ENCODE data around the gene OR10H4.
"Not testable (repeated sequence)": the region's sequence is repeated elsewhere in the genome, so short reads cannot be mapped to it uniquely, and the experiment has no call there.

The OR10H4 gene

GRCh38 chr19:15944401-15944800 is 4.4 kb upstream of the OR10H4 start:
- DNase-seq, result no peak

DNA sequence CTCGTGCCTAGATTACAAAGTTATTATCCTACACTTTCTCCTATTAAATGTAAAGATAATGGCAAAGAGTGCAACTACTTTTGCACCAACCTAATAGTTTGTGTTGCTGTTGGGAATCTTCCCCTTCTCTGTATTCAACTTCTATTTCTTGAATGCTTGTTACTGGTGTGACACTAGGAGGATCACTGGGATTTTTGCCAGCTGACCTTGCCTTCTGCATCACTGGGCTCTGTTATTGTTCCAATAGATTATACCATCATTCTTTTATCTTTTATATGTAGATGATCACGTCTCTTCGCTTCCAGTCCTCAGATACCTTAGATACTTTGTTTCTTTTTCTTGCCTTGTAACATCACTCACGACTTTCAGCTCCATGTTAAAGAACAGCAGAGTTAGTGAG is 3.5 kb upstream of the OR10H4 start:
- no peak for DNase-seq

- no peak for DNase-seq
Observed at GRCh38 chr19:15954820-15955219, 6.0 kb downstream of the OR10H4 start.

DNA sequence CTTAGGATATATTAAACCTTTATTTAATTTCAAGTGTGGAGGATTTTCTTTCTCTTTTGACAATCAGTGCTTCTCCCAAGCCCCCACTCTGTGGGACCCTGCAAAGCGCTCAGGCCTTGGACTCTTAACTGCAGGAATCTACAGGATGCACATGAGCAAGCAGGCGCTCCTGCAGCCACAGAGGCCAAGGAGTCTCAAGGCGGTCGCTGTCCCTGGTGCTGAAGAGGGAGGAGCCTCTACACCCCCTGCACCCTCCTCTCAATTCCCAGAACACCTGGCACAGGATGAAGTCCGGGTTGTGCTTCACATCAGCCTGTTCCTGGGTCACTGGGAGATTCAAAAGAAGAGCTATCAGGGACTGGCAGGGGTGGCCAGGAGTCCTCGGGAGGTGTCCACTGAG is 13.5 kb downstream of the OR10H4 start:
- no peak for DNase-seq

- no peak for DNase-seq
Observed at GRCh38 chr19:15964231-15964630, 15.4 kb downstream of the OR10H4 start.

DNA sequence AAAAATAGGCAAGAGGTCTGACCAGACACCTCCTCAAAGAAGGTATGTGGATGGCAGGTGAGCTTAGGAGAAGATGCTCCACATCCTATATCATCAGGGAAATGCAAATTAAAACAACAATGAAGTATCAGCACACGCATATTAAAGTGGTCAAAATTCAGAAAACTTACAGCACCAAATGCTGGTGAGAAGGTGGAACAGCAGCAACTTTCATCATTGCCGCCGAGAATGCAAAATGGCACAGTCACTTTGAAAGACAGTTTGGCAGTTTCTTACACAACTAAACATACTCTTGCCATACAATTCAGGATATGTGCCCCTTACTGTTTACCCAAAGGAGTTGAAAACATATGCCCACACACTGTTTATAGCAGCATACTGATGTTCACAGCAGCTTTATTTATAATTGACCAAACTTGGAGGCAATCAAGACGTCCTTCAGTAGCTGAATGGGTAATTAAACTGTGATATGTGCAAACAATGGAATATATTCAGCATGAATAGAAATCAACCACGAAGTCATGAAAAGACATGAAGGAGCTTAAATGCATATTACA is 22.5 kb downstream of the OR10H4 start:
- no peak for DNase-seq

- DNase-seq, result not testable (repeated sequence)
Observed at GRCh38 chr19:15972043-15972442, 23.2 kb downstream of the OR10H4 start.

GRCh38 chr19:15974856-15975255 is 26.0 kb downstream of the OR10H4 start:
- DNase-seq, result peak; percentile 54 to 57

- no peak for DNase-seq
Observed at GRCh38 chr19:15976836-15977689, 28.3 kb downstream of the OR10H4 start.

- no peak for DNase-seq
Observed at GRCh38 chr19:15977690-15978089, 28.9 kb downstream of the OR10H4 start.

GRCh38 chr19:15979293-15979692 is 30.5 kb downstream of the OR10H4 start:
- DNase-seq, result no peak

GRCh38 chr19:15985831-15986230 is 37.0 kb downstream of the OR10H4 start:
- not testable (repeated sequence) for DNase-seq

DNA sequence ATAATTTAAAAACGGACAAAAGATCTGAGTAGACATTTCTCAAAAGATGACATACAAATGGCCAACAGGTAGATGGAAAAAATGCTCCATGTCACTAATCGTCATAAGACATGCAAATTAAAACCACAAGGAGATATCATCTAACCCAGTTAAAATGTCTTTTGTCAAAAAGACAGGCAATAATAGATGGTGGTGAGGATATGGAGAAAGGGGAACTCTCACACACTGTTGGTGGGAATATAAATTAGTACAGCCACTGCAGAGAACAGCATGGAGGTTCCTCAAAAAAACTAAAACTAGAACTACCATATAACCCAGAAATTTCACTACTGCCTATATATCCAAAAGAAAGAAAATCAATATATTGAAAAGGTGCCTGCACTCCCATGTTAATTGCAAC is 37.9 kb downstream of the OR10H4 start:
- DNase-seq, result peak; percentile 10 to 12

GRCh38 chr19:15989889-15990288 is 41.1 kb downstream of the OR10H4 start:
- no peak for DNase-seq

GRCh38 chr19:15991602-15992001 is 42.8 kb downstream of the OR10H4 start:
- no peak for DNase-seq

GRCh38 chr19:15992014-15992413 is 43.2 kb downstream of the OR10H4 start:
- no peak for DNase-seq

DNA sequence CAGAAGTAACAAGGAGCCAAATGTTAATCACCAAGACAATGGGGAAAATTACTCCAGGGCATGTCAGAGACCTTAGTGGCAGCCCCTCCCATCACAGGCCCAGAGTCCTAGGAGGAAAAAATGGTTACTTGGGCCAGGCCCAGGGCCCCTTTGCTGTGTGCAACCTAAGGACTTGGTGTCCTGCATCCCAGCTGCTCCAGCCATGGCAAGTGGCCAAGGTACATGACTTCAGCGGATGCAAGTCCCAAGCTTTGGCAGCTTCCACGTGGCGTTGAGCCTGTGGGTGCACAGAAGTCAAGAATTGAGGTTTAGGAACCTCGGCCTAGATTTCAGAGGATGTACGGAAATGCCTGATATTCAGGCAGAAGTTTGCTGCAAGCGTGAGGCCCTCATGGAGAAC is 46.7 kb downstream of the OR10H4 start:
- no peak for DNase-seq

DNA sequence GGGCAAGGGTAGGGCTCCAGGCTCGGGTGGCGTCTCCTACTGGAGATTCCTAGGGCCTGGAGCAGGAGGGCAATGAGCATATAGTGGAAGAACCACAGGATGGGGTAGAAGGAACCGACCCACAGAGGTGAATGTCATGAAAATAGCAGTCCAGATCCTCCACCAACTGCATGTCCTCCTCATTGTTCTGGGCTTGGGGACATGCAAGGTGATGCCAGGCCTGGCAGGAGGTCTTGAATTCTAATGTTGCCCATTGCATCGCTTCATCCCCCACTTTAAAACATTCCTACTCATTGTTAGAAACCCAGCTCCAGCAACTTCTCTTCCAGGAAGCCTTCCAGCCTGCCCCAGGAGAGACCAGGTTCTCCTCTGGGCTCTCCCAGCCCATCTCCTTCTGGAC is 49.4 kb downstream of the OR10H4 start:
- DNase-seq, result no peak

All from inflammatory macrophage treated with lipopolysaccharide for 1 hour (primary cell).